IPS-20b (cell line): ENCODE data around the gene PJVK.
"Not testable (repeated sequence)": the region's sequence is repeated elsewhere in the genome, so short reads cannot be mapped to it uniquely, and the experiment has no call there.

Experiments used
- H3K27ac ChIP-seq: one replicate; pipeline ENCODE4 v1.5.1; 2013; ENCODE audit warnings: low read length
- H3K27me3 ChIP-seq: 2 replicates; pipeline ENCODE4 v1.6.1; 2013; ENCODE audit warnings: mild to moderate bottlenecking, low read length, inconsistent platforms; ENCODE audit not compliant: insufficient read depth
- H3K36me3 ChIP-seq: 2 replicates; pipeline ENCODE4 v1.6.1; 2013; ENCODE audit warnings: low read depth, mild to moderate bottlenecking, inconsistent platforms, low read length, moderate library complexity; ENCODE audit not compliant: insufficient read depth
- H3K4me1 ChIP-seq: 2 replicates; pipeline ENCODE4 v1.6.1; 2013; ENCODE audit warnings: mild to moderate bottlenecking, control low read depth, inconsistent platforms, low read length, moderate library complexity; ENCODE audit not compliant: insufficient read depth
- H3K4me3 ChIP-seq: 2 replicates; pipeline ENCODE4 v1.5.1; 2013; ENCODE audit warnings: mild to moderate bottlenecking, low read length, inconsistent platforms
- H3K9ac ChIP-seq: 2 replicates; pipeline ENCODE4 v1.6.1; 2013; ENCODE audit warnings: low read depth, mild to moderate bottlenecking, inconsistent platforms, low read length, moderate library complexity
- H3K9me3 ChIP-seq: 2 replicates; pipeline ENCODE4 v1.6.1; 2013; ENCODE audit warnings: mild to moderate bottlenecking, low read depth, low read length, inconsistent platforms; ENCODE audit not compliant: insufficient read depth

The PJVK gene

GRCh38 chr2:178417916-178418315, 33.3 kb upstream of the PJVK start:
- Histone ChIP-seq H3K27me3 (no peaks in the 10 kb centered on the region), H3K9me3 (no peaks in the 10 kb centered on the region), H3K9ac (no peak overlapping the region), H3K27ac (no peak overlapping the region), H3K4me1 (no peaks in the 10 kb centered on the region), H3K36me3 (no peaks in the 10 kb centered on the region), H3K4me3 (no peak overlapping the region)

- Histone ChIP-seq H3K9me3 (no peaks in the 10 kb centered on the region), H3K36me3 (no peaks in the 10 kb centered on the region), H3K27me3 (no peaks in the 10 kb centered on the region), H3K4me1 (no peaks in the 10 kb centered on the region), H3K27ac (no peak overlapping the region), H3K9ac (no peak overlapping the region), H3K4me3 (no peak overlapping the region)
These were observed 32.8 kb upstream of the PJVK start for GRCh38 chr2:178418426-178418825.

GRCh38 chr2:178419123-178419522, 32.1 kb upstream of the PJVK start:
- H3K9me3 ChIP-seq, result no peaks in the 10 kb centered on the region
- H3K4me3 ChIP-seq, result no peak overlapping the region
- H3K27ac ChIP-seq, result no peak overlapping the region
- H3K27me3 ChIP-seq, result no peaks in the 10 kb centered on the region
- H3K36me3 ChIP-seq, result no peaks in the 10 kb centered on the region
- H3K9ac ChIP-seq, result no peak overlapping the region
- no peaks in the 10 kb centered on the region for H3K4me1 ChIP-seq

GRCh38 chr2:178420463-178420999, 30.6 kb upstream of the PJVK start:
- Histone ChIP-seq H3K9ac (no peak overlapping the region), H3K4me1 (no peaks in the 10 kb centered on the region), H3K27ac (no peak overlapping the region), H3K27me3 (no peaks in the 10 kb centered on the region), H3K36me3 (no peaks in the 10 kb centered on the region), H3K4me3 (no peak overlapping the region), H3K9me3 (no peaks in the 10 kb centered on the region)

GRCh38 chr2:178422097-178422496, 29.1 kb upstream of the PJVK start:
- no peaks in the 10 kb centered on the region for H3K4me1 ChIP-seq
- no peak overlapping the region for H3K4me3 ChIP-seq
- H3K9ac ChIP-seq, result no peak overlapping the region
- no peak overlapping the region for H3K27ac ChIP-seq
- H3K36me3 ChIP-seq, result peaks cover 10% of the 10 kb centered on the region
- no peaks in the 10 kb centered on the region for H3K27me3 ChIP-seq
- H3K9me3 ChIP-seq, result no peaks in the 10 kb centered on the region

- H3K4me3 ChIP-seq, H3K9me3 ChIP-seq: not testable (repeated sequence)
These were observed 27.4 kb upstream of the PJVK start for GRCh38 chr2:178423746-178424145.

GRCh38 chr2:178425255-178425827, 25.8 kb upstream of the PJVK start:
- no peak overlapping the region for H3K4me3 ChIP-seq
- H3K36me3 ChIP-seq, result peaks cover 27% of the 10 kb centered on the region
- H3K9me3 ChIP-seq, result no peaks in the 10 kb centered on the region
- H3K4me1 ChIP-seq, result no peaks in the 10 kb centered on the region
- H3K9ac ChIP-seq, result no peak overlapping the region
- H3K27me3 ChIP-seq, result no peaks in the 10 kb centered on the region
- H3K27ac ChIP-seq, result no peak overlapping the region

More at GRCh38 chr2:178423746-178424145, 27.4 kb upstream of the PJVK start:
- not testable (repeated sequence) for H3K27me3 ChIP-seq, H3K27ac ChIP-seq, H3K4me1 ChIP-seq, H3K9ac ChIP-seq
- peaks cover 18% of the 10 kb centered on the region for H3K36me3 ChIP-seq

- H3K9ac ChIP-seq, result no peak overlapping the region
- no peak overlapping the region for H3K4me3 ChIP-seq
- H3K27me3 ChIP-seq, result no peaks in the 10 kb centered on the region; the same call in 1 of the 2 replicates
- H3K27ac ChIP-seq, result no peak overlapping the region
- H3K9me3 ChIP-seq, result no peaks in the 10 kb centered on the region
- peaks cover 38% of the 10 kb centered on the region for H3K36me3 ChIP-seq
- no peaks in the 10 kb centered on the region for H3K4me1 ChIP-seq
These were observed 24.8 kb upstream of the PJVK start for GRCh38 chr2:178426388-178426787.

- Histone ChIP-seq H3K9ac (no peak overlapping the region), H3K27me3 (no peaks in the 10 kb centered on the region; the same call in 1 of the 2 replicates), H3K4me3 (no peak overlapping the region), H3K9me3 (no peaks in the 10 kb centered on the region), H3K36me3 (peaks cover 48% of the 10 kb centered on the region), H3K4me1 (no peaks in the 10 kb centered on the region), H3K27ac (no peak overlapping the region)
These were observed 23.7 kb upstream of the PJVK start for GRCh38 chr2:178427458-178427857.

- no peak overlapping the region for H3K9ac ChIP-seq
- H3K27me3 ChIP-seq, result no peaks in the 10 kb centered on the region; the same call in 1 of the 2 replicates
- no peak overlapping the region for H3K4me3 ChIP-seq
- no peaks in the 10 kb centered on the region for H3K4me1 ChIP-seq
- no peaks in the 10 kb centered on the region for H3K9me3 ChIP-seq
- peaks cover 58% of the 10 kb centered on the region for H3K36me3 ChIP-seq
- H3K27ac ChIP-seq, result no peak overlapping the region
These were observed 22.8 kb upstream of the PJVK start for GRCh38 chr2:178428396-178428806.

- Histone ChIP-seq H3K9ac (no peak overlapping the region), H3K36me3 (peaks cover 67% of the 10 kb centered on the region), H3K4me3 (no peak overlapping the region), H3K27ac (no peak overlapping the region), H3K9me3 (no peaks in the 10 kb centered on the region), H3K27me3 (no peaks in the 10 kb centered on the region; the same call in 1 of the 2 replicates), H3K4me1 (no peaks in the 10 kb centered on the region)
These were observed 21.8 kb upstream of the PJVK start for GRCh38 chr2:178429336-178429735.

- no peaks in the 10 kb centered on the region for H3K4me1 ChIP-seq
- no peaks in the 10 kb centered on the region; the same call in 1 of the 2 replicates for H3K27me3 ChIP-seq
- H3K4me3 ChIP-seq, result no peak overlapping the region
- H3K27ac ChIP-seq, result no peak overlapping the region
- H3K9ac ChIP-seq, result no peak overlapping the region
- peaks cover 98% of the 10 kb centered on the region for H3K36me3 ChIP-seq
- no peaks in the 10 kb centered on the region for H3K9me3 ChIP-seq
These were observed 14.5 kb upstream of the PJVK start for GRCh38 chr2:178436662-178437061.
